ENCODE measurements around the gene LRRC72. TPM values are rescaled to one million over a fixed set of nuclear protein-coding genes. Genes with fewer than 3 reads are reported as not detected.
"Not testable (repeated sequence)": the region's sequence is repeated elsewhere in the genome, so short reads cannot be mapped to it uniquely, and the experiment has no call there.

LRRC72 gene
- total RNA-seq, 1 donor from 2014 or later, result not detected

DNA sequence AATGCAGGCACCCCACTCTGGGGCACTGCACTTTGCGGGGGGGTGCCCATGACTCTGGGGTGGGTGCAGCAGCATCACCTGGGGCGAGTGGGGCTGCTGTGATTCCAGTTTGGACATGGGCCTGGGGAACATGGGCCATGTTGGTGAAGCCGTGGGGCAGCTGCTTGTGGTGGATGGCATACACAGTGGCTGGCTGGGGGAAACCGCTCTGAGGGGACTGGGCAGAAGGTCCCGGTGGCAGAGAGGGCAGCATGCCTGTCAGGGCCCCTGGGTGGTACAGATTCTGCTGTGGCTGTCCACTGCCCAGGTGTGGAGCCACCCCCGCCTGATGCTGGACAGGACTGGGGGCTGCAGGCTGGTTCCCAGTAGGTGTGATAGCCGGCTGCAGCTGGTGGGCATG is 57.2 kb downstream of the LRRC72 start:
- no peak for ATAC-seq

DNA sequence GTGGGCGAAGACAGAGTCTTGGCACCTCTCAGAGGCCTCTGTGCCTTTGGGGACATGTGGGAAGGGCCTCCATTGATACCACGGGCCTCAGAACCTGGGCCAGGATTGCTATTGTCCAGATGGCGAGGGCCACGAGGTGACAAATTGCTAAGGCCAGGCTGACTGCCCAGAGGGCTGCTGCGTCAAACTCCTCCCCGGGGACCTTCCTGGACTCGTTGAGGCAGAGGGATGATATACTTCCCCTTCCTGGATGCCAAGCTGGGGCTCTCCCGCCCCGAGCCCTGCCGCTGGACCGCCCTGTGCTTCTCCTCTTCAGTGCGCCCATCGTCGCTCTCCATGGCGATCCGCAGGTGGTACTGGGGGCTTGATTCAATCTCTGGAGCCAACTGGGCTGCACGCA is 58.9 kb downstream of the LRRC72 start:
- no peak for ATAC-seq

DNA sequence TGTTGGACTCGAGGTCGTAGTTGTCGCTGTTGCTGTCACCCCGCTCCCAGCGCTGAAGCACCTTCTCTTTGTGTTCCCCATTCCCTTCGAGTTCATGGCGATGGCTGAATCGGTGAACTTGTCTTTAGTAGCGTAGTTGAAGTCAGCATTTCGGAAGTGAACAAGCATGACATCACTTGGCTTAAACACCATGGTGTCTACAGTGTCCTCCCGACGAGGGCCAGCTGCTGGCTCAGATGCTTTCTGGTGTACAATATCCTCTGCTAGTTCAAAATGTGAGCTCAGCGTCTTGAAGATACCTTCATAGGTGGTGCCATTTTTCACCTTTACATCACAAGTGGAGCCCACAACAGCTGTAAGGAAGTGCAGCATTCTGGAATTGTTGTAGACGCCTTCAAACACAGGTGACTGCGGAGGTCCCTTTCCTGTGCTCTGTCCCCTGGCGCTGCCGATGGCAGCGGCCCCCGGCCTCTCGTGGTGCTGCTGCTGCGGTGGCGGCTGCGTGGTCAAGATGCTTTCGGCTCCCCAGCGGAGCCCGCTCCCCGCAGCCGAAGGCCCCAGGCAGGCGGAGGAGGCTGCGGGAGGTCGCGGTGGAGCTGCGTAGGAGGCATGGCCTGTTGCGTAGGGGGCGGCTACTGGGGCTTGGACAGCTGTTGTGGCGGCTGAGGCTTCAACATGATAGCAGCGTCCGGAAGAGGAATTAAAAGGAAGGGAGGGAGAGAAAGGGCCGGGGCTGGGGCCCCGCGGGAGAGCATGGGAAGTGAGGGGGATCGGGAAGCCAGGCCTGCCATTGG is 59.7 kb downstream of the LRRC72 start:
- no peak for ATAC-seq

DNA sequence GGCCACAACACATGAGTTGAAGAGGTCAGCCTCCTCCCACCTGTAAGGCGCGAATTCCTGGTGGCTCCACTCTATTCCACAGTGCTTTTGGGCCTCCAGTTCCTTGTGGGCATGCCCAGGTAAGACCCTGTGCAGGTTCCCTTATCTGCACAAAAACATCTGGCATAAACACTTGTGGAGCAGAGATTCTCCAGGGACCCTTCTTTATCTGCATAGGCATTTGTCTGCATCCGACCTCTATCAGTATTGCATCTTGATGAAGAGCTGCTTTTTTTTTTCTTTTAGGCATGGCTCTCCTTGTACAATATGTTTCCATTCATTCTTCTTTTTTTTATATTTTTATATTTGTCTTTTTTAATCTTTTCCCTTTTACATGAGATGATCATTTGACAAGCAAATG is 60.5 kb downstream of the LRRC72 start:
- ATAC-seq, result no peak

DNA sequence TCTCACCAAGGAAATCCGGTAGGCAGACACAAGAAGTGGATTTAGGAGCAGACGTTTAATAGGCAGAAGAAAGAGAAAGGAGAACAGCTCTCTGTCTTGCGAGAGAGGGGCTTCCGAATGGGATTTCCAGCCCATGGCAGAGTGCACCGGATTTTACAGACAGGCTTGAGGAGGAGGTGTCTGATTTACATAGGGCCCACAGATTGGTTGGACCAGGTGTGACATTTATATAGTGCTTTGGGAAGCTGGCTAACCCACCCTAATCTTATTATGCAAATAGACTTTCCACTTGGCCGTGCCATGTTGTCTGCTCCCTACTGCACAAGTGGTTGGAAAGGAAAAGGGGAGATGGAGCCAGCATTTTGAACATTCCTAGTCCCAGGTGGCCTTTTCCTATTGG is 61.2 kb downstream of the LRRC72 start:
- no peak for ATAC-seq

DNA sequence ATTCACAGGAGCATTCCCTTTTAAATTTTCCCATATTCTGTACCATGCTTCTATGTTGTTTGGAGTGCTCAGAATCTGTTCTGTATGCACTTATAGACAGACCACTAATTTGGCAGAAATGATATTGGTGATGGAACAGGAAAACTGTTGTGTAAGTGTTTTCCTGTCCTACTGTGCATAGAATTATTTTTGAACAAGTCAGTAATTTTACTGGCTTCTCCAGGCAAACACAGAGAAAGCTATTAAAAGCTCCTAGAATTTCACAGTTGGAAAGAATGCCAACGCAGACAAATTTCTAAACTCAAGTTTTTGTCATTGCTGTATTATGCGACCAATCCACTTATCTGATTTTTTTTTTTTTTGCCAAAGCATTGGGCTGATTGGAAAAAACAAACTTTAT is 63.3 kb downstream of the LRRC72 start:
- no peak for ATAC-seq

DNA sequence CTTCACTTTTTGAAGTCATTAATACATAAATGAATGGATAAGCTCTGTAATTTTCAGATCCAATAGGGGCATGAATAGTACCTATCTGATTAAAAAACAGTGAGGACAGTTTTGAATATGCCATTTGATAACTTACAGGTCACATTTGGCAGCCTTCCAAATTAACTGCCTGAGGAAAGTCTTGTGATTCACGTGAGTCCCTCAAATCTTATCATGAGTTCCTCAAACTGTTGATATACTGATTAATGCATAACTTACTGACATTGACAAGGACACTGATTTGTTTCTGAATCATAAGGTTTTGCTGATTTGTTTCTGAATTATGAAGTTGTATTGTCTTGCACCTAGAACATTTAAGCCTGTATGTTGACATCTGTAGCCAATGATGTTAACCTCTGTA is 63.8 kb downstream of the LRRC72 start:
- ATAC-seq, result no peak

DNA sequence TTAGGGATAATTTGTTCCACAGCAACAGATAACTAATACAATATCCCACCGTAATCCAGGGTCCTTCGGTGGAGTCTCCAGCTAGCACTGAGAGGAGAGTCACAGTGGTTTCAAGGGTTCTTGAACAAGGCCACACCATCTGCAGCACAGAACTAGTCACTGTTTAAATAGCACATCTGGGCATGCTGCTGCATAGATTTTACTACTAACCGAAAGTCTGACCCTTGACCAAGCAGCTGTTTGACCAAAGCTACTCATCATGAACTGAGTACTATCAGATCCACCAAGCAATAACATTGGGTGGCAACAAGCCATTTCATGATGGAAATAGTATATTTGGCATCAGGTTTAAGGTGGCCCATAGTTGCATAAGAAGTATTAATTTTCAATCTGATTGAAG is 65.8 kb downstream of the LRRC72 start:
- ATAC-seq, result no peak

DNA sequence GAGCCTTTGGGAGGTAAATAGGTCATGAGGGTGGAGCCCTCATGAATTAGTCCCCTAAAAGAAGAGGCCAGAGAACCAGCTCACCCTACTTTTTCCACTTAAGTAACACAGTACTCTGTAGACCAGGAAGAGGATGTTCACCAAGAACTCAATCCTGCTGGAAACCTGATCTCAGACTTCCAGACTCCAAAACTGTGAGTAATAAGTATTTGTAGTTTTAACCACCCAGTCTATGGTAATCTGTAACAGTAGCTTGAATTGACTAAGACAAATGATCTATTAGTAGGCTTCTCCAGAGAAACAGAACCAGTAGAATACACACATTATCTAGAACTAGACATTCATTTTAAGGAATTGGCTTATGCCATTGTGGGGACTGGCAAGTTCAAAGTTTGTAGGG is 67.4 kb downstream of the LRRC72 start:
- no peak for ATAC-seq

DNA sequence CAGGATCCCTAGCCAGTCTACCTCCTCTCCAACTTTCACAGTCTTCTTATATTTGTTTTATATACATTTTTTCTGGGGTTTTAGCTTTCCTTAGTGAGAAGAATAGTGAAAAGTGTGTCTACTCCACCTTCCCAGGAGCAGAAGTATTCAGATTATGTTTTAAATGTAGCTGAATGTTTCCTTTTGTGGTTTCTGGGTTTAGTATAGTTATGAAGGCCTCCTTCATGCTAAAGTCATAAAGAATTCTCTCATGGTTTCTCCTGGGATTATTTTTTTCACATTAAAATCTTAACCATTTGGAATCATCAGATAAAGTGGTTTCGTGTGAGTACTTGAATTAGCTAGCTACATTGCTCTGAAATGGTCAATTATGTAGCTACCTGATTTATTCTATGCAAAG is 68.1 kb downstream of the LRRC72 start:
- no peak for ATAC-seq

DNA sequence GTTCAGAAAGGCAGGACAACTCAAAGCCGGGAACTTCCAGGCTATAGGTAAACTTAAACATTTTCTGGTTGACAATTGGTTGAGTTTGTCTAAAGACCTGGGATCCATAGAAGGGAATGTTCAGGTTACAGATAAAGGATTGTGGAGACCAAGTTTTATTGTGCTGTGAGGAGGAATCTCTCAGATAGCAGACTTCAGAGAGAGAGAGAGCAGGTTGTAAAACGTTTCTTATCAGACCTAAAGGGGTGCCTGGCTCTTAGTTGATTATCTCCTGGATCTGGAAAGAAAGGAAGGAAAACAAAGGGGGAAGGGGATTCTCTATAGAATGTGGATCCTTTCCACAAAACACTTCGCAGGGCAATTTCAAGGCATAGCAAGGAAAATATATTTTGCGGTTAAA is 69.0 kb downstream of the LRRC72 start:
- not testable (repeated sequence) for ATAC-seq

DNA sequence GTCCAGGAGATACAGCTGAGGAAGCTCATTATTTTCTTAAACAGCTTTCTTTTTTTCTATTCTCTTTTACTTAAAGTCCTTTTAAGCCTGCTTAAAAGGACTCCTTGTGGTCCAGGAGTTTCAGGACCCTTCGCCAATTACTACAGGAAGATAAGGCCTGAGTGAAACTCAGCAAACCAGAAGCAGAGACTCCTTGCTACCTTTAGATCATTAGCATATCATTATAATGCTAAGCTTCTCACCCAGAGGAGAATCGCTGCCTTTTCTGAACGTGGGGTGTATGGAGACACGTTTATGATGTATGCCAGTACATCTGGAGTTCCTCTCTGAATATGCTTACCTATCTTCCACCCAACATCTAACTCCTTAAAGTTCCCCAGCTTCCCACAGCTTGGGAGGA is 71.4 kb downstream of the LRRC72 start:
- ATAC-seq, result no peak

DNA sequence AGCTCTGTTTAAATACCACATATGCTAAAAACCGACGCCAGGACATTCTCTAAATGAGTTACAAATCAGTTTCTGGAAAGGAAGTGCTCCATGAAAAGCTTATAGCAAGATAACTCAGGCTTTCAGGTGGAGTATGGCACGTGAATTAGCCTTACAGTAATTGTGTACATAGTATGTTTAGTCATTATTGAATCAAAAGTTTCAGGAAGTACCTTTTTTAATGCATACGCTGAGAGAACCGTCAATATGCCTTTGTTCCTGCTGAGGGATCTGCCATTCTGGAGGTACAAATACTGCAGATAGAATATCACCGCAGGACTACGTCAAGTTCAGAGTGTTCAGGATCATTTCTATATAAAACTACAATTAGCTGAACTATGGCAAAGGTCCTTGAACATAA is 73.2 kb downstream of the LRRC72 start:
- no peak for ATAC-seq

DNA sequence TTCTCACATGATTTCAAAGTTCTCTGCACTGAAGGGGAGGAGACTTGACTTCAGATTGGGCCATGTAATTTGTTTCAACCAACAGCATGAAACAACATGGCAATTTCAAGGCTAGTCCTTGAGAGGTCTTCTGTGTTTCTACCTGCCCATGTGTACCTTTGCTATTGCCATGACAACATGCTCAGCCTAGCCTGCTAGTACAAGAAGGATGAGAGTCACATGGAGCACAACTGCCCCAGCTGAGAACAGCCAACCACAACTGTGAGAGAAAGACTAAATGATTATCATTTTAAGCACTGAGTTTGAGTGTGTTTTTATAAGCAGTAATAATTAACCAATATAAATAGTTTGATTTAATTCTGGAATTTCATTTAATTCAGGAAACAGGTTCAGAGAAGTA is 77.0 kb downstream of the LRRC72 start:
- no peak for ATAC-seq

DNA sequence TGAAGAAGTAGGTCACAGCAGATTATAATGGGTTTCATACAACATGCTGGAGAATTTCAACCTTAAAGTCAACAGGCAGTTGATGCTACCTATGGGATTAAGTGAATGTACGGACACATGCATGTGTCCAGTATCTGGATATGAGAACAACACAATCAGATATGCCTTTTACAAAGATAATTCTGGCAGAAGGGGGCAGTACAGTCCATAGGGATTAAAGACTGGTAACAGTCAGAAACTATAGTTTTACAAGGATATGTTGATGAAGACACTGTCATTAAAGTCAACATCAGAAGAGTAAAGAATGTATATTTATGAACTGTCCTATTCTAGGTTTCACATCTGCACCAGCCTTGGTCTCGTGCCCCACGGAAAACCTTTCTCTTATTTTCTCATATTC is 77.4 kb downstream of the LRRC72 start:
- ATAC-seq, result no peak

DNA sequence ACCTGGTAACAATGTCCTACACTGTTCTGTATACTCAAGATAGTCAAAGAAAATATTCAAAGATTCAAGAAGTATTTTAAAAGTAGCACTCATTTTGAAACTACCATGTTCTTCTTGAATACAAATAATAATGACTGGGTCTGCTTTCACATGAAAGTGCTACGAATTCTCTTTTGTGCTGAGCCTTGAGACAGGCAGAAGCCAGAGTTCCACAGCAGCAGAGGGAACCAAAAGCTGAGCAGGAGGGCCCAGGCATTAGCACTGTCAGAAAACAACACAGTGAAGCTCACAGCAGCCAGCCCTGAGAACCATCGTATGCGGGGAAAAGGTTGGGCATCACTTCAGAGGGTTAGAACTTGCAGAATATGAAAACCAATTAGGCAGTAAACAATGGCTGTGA is 80.1 kb downstream of the LRRC72 start:
- ATAC-seq, result no peak

DNA sequence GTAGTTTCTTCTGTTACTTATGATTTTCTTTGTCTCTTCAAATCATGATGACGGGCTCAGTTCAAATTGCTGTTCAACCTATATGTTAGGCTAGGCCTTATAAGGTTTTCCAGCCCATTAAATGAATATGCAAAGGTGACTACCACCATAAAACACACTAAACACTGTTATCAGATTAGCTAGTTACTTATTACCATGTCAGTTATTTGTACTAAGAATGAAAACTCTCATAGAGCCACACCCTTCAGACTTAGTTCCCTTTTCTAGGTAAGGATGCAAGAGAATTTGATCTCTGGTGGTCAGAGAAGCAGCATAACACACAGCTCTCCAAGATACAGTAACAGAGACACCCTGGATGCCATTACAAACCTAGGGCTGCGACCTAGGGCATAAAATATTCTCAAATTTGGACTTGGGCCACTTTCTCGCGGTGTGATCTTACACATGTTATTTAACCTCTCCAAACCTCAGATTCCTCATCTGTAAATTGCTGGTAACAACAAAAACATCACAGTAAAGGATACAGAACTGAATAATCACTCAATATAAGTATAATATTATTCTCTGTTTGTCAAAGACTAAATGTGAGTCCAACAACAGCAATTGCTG is 83.3 kb downstream of the LRRC72 start:
- ATAC-seq, result no peak

DNA sequence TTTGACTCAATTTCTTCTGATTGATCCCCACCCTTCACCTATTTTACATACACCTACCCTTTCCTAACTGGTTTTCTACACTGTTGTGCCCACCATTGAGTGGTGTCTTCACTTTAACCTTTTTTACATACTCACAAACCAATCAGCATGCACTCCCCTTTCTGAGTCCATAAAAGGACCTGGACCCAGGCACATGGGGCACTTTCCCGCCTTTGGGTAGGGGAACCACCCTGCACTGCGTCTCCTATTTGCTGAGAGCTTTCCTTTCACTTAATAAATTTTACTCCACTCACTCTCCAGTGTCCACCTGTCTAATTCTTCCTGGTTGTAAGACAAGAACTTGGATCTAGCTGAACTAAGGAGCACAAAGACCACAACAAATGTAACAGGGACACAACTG is 85.1 kb downstream of the LRRC72 start:
- no peak for ATAC-seq

DNA sequence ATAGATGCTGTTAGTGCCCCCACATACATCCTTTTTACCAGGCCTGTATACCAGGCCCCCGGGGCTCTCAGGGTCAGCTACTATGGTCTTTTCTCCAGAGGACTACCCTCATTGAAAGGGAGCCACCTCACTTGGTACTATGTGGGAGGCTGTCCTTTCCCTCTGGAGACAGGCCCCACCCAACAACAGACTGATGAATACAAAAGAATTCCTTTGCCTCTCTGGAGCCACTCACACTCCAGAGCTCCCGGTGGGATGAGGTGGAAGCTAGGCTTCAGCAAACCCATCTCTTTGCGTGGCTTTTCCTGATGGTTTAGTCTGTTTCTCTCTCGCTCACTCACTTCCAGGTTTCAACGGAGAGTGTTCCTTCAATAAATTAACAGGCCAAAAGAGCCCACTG is 88.6 kb downstream of the LRRC72 start:
- no peak for ATAC-seq

DNA sequence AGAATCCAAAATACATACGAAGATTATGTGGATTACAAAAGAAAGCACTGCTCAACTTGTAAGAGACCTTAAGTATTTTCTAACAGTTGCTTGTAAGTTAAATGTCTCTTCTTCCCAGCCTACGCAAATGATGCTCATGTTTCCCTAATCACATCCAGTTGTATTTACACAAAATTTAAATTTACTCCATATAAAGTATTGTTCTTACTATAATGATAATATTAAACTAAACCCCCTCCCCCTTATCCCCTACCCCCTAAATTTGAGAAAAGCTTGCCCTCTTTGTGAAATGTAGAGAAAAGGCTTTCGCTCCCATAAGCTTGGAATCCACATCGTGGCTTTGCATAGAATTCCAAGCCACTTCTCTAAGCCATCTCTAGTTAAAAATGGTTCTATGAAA is 89.5 kb downstream of the LRRC72 start:
- ATAC-seq, result no peak

DNA sequence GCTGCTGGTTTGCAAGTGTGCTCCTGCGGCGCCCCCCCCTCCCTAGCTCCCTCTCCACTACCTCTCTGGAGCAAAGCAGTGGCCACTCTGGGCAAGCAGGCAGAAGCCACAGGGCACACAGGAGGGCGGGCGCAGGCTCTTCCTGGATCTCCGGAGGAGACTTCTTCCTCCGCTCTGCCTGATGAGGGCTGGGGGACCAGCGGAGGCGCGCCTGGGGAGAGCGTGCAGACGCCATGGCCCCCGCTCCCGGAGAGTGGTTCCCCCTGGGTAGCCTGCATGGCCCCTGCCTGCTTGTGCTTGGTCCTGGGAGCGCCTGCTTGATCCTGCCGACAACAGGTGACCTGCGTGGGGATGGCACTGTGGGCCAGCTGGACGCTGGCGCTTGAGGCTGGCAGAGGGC is 89.9 kb downstream of the LRRC72 start:
- ATAC-seq, result no peak

DNA sequence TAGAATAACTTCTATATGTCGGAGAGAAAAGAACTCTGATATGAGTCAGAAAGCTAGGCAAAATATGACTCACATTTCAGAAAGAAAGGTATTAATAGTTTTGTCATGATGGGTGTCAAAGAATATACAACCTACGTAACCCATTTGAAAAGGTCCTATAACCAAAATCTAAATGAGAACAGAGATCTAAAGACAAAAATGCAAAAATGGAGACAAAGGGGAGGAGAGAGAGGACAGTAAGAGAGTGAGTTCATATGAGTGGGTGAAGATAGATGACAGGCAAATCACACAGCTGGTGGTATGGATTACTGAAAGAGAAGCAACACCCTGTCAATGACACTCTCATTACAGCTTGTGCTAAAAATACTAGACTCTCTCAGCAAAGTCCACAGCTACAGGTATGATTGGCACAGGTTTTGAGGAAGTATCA is 93.4 kb downstream of the LRRC72 start:
- peak; percentile 77 for ATAC-seq

DNA sequence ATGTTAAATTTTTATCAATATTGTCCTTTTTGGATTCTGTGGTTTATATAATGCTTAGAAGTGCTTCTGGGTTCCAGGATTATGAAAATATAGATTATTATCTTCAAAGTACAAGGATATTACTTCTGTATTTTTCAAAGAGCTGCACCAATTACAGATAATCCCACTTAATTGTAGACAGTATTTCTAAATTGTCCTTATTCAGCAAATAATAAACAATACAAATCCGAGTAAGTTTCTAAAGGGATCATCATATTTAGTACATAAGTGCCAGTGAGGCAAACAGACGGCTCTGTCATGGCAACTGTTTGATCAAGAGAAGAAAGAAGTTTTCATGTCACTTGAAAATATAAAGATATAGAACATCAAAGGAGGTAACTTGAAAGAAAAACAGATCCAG is 99.8 kb downstream of the LRRC72 start:
- no peak for ATAC-seq

DNA sequence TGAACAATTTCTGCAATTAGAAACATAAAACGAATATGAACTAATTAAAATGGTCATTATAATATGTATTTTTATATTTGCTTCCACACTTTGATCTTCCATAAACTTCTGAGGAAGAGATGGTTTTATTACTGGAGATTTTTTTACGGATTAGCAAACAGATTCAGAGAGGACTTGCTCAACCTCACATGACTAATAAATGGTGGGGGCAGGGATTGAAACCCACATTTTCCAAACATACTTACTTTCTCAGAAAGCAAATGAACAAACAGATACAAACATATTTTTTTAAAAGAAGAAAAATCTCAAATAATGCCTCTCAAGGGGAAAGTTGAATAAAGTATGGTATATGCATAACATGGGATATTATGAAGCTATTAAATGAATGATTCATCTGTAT is 100.6 kb downstream of the LRRC72 start:
- no peak for ATAC-seq

DNA sequence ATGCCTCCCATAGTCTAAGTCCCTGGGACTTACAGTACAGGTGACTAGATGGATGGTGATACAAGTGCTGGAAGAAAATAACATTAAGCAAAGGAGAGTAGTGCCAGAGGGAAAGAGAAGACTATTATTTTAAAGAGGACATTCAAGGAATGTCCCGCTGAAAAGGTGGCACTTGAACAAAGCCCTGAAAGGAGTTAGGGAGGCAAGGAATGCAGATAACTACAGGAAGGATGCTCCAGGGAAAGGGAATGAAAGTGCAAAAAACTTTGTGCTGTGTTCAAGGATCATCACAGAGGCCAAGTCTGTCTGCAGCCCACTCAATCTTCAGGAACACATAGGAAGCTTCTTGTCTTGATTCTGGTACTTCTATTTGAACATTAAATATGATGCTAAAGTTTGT is 104.0 kb downstream of the LRRC72 start:
- no peak for ATAC-seq
